ENCODE results near the gene PCSK6.
"Not testable (repeated sequence)": the region's sequence is repeated elsewhere in the genome, so short reads cannot be mapped to it uniquely, and the experiment has no call there.

Gene PCSK6

GRCh38 chr15:101427606-101428487 is 61.7 kb downstream of the PCSK6 start:
- no peaks in the 10 kb centered on the region; the same call in none of the 2 replicates for H3K27me3 ChIP-seq (replicated peaks; ENCODE audit: control insufficient read depth, insufficient read depth, low read length)
- no peak for TF ChIP-seq CTCF (IDR thresholded peaks at IDR 0.05; ENCODE audit: insufficient read depth, low read length, poor library complexity, severe bottlenecking)
- H3K36me3 ChIP-seq (ENCODE audit: control insufficient read depth, insufficient read depth, low read length) = no peaks in the 10 kb centered on the region
- DNase-seq (ENCODE audit: extremely low read depth, insufficient read length) = no peak
- H3K4me3 ChIP-seq (replicated peaks; ENCODE audit: low read depth, low read length) = no peak overlapping the region

DNA sequence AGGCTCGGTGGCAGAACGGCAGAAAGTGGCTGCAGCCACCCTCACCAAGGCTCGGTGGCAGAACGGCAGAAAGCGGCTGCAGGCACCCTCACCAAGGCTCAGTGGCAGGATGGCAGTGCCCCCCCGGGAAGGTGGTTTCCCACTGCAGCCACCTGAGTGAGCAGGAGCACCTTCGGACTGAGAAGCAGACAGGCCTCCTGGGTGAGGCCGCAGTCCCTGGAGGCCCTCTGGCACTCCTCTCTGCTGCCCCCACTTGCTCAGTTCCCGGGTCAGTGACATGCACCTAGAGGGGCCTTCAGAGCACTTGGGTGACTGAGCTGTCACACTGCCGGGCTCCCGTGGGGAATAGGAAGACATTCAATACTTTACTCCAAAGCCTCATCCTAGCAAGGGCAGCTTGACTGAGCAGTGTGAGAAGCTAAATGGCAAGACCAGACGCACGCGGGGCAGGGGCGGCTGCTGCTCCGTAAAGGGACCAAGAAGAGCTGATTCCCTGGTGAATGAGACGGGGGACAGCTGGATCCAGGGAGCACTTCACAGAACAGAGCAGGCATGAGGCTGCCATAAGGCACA is 62.7 kb downstream of the PCSK6 start:
- H3K4me3 ChIP-seq (replicated peaks; ENCODE audit: low read depth, low read length) = no peak overlapping the region
- H3K36me3 ChIP-seq (ENCODE audit: control insufficient read depth, insufficient read depth, low read length) = no peaks in the 10 kb centered on the region
- H3K27me3 ChIP-seq (replicated peaks; ENCODE audit: control insufficient read depth, insufficient read depth, low read length) = no peaks in the 10 kb centered on the region; the same call in none of the 2 replicates
- no peak for DNase-seq (ENCODE audit: extremely low read depth, insufficient read length)
- TF ChIP-seq CTCF (IDR thresholded peaks at IDR 0.05; ENCODE audit: insufficient read depth, low read length, poor library complexity, severe bottlenecking) = no peak

- DNase-seq (ENCODE audit: extremely low read depth, insufficient read length) = no peak
- H3K4me3 ChIP-seq (replicated peaks; ENCODE audit: low read depth, low read length) = no peak overlapping the region
- H3K36me3 ChIP-seq (ENCODE audit: control insufficient read depth, insufficient read depth, low read length) = no peaks in the 10 kb centered on the region
- TF ChIP-seq CTCF (IDR thresholded peaks at IDR 0.05; ENCODE audit: insufficient read depth, low read length, poor library complexity, severe bottlenecking) = no peak
- H3K27me3 ChIP-seq (replicated peaks; ENCODE audit: control insufficient read depth, insufficient read depth, low read length) = no peaks in the 10 kb centered on the region; the same call in none of the 2 replicates
These were observed 63.6 kb downstream of the PCSK6 start for GRCh38 chr15:101425787-101426365.

GRCh38 chr15:101424984-101425383 is 64.5 kb downstream of the PCSK6 start:
- Histone ChIP-seq H3K36me3 (ENCODE audit: control insufficient read depth, insufficient read depth, low read length) (no peaks in the 10 kb centered on the region), H3K27me3 (replicated peaks; ENCODE audit: control insufficient read depth, insufficient read depth, low read length) (no peaks in the 10 kb centered on the region; the same call in none of the 2 replicates)
- TF ChIP-seq CTCF (IDR thresholded peaks at IDR 0.05; ENCODE audit: insufficient read depth, low read length, poor library complexity, severe bottlenecking) = no peak

DNA sequence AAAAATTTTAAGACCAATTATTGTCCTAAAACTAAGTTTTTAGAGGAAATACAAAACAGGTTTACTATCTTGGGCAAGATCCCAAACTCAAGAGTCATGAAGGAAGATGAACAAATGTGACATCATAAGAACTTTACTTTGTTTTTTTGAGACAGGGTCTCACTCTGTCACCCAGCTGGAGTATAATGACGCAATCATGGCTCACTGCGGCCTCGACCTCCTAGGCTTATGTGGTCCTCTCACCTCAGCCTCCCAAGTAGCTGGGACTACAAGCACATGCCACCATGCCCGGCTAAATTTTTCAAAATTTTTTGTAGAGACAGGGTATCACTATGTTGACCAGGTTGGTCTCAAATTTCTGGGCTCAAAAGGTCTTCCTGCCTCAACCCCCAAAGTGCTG is 69.3 kb downstream of the PCSK6 start:
- Histone ChIP-seq H3K4me3 (replicated peaks; ENCODE audit: low read depth, low read length) (no peak overlapping the region), H3K36me3 (ENCODE audit: control insufficient read depth, insufficient read depth, low read length) (no peaks in the 10 kb centered on the region), H3K27me3 (replicated peaks; ENCODE audit: control insufficient read depth, insufficient read depth, low read length) (no peaks in the 10 kb centered on the region)
- DNase-seq (ENCODE audit: extremely low read depth, insufficient read length) = no peak
- TF ChIP-seq CTCF (IDR thresholded peaks at IDR 0.05; ENCODE audit: insufficient read depth, low read length, poor library complexity, severe bottlenecking) = no peak

More at GRCh38 chr15:101424984-101425383, 64.5 kb downstream of the PCSK6 start:
- no peak overlapping the region for H3K4me3 ChIP-seq (replicated peaks; ENCODE audit: low read depth, low read length)
- DNase-seq (ENCODE audit: extremely low read depth, insufficient read length) = no peak

DNA sequence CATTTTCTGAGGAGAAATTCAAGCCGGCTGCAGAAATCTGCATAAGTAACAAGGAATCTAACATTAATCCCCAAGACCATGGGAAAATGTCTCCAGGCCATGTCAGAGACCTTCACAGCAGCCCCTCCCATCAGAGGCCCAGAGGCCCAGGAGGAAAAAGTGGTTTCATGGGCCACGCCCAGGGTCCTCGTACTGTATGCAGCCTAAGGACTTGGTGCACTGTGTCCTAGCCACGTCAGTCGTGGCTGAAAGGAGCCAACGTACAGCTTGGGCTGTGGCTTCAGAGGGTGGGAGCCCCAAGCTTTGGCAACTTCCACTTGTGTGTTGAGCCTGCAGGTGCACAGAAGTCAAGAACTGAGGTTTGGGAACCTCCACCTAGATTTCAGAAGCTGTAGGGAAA is 73.0 kb downstream of the PCSK6 start:
- DNase-seq (ENCODE audit: extremely low read depth, insufficient read length); H3K27me3 ChIP-seq (replicated peaks; ENCODE audit: control insufficient read depth, insufficient read depth, low read length): not testable (repeated sequence)

More for the DNA sequence above, 73.0 kb downstream of the PCSK6 start:
- H3K36me3 ChIP-seq (ENCODE audit: control insufficient read depth, insufficient read depth, low read length); H3K4me3 ChIP-seq (replicated peaks; ENCODE audit: low read depth, low read length): not testable (repeated sequence)

Measured in GM06990 (cell line).